ENCODE results near the gene ZNF385B. TPM values are rescaled to one million over a fixed set of nuclear protein-coding genes. Genes with fewer than 3 reads are reported as not detected.

ZNF385B gene
- total and polyA plus RNA-seq, 7 donors, result 0.35 to 5.6 (median 3.0) TPM; not detected in 1

DNA sequence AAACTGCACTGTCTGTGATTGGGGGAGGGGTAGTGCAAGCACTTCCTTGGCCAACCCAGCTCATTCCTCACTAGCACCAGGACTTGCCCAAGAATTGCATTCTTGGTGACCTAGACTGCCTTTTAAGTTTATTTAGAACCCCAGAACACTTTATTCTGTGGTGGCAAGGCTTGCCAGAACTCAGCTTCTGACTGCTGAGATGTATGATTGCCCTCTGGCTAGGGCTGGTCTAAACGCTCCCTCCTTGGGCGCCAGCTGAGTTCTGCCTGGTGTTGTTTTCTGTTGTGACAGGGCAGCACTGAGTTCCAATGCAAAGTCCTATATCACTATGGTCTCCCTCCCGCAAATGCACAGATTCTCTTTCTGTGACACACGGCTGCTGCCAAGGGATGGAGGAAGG lies 247.7 kb downstream of the ZNF385B start:
- no peaks in the 10 kb centered on the region for H3K9me3 ChIP-seq
- TF ChIP-seq EP300 (IDR thresholded peaks at IDR 0.05), result no peak
- TF ChIP-seq, protein P1, sequence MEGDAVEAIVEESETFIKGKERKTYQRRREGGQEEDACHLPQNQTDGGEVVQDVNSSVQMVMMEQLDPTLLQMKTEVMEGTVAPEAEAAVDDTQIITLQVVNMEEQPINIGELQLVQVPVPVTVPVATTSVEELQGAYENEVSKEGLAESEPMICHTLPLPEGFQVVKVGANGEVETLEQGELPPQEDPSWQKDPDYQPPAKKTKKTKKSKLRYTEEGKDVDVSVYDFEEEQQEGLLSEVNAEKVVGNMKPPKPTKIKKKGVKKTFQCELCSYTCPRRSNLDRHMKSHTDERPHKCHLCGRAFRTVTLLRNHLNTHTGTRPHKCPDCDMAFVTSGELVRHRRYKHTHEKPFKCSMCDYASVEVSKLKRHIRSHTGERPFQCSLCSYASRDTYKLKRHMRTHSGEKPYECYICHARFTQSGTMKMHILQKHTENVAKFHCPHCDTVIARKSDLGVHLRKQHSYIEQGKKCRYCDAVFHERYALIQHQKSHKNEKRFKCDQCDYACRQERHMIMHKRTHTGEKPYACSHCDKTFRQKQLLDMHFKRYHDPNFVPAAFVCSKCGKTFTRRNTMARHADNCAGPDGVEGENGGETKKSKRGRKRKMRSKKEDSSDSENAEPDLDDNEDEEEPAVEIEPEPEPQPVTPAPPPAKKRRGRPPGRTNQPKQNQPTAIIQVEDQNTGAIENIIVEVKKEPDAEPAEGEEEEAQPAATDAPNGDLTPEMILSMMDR (IDR thresholded peaks at IDR 0.05), result no peak
- TF ChIP-seq POLR2AphosphoS5 (IDR thresholded peaks at IDR 0.05), result no peak
- no peak for TF ChIP-seq POLR2A (IDR thresholded peaks at IDR 0.05)
- no peak for DNase-seq
- no peaks in the 10 kb centered on the region for H3K36me3 ChIP-seq
- intact Hi-C loops (cut with DNase I), result no loop called here
- no peak overlapping the region for H3K4me3 ChIP-seq
- H3K27me3 ChIP-seq, result no peaks in the 10 kb centered on the region
- H3K27ac ChIP-seq, result no peak overlapping the region
- peaks cover 0 to 34% (median 26%) of the 10 kb centered on the region in 4 donors for H3K4me1 ChIP-seq
- WGBS, 2 donors, result 86 to 96% methylated on average over 4 of the region's 4 CpGs

DNA sequence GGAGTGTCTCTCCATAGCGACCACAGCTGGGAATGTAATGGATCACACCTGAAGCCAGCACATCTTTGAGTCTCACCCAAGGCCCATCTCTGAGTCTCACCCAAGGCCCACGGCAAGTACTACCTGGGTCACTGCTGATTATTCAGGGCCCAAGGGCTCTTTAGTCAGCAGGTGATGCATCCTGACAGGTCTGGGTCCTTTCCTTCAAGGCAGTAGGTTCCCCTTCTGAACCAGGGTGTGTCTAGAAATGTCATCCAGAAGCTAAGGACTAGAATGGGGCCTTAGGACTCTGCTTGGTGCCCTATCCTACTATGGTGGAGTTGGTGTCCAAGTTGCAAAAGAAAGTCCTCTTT lies 248.1 kb downstream of the ZNF385B start:
- Histone ChIP-seq H3K9me3 (no peaks in the 10 kb centered on the region), H3K36me3 (no peaks in the 10 kb centered on the region), H3K27ac (peak overlapping the region in 1 of 4 donors; percentile 62), H3K4me3 (no peak overlapping the region), H3K27me3 (no peaks in the 10 kb centered on the region), H3K4me1 (peaks cover 0 to 34% (median 26%) of the 10 kb centered on the region in 4 donors)
- no peak for TF ChIP-seq EP300 (IDR thresholded peaks at IDR 0.05)
- no peak for TF ChIP-seq POLR2AphosphoS5 (IDR thresholded peaks at IDR 0.05)
- TF ChIP-seq, protein P1 (IDR thresholded peaks at IDR 0.05), result no peak
- no peak for TF ChIP-seq POLR2A (IDR thresholded peaks at IDR 0.05)
- intact Hi-C loops (cut with DNase I), result no loop called here
- DNase-seq, result no peak
- WGBS, 2 donors, result 93 to 96% methylated on average over 2 of the region's 2 CpGs

DNA sequence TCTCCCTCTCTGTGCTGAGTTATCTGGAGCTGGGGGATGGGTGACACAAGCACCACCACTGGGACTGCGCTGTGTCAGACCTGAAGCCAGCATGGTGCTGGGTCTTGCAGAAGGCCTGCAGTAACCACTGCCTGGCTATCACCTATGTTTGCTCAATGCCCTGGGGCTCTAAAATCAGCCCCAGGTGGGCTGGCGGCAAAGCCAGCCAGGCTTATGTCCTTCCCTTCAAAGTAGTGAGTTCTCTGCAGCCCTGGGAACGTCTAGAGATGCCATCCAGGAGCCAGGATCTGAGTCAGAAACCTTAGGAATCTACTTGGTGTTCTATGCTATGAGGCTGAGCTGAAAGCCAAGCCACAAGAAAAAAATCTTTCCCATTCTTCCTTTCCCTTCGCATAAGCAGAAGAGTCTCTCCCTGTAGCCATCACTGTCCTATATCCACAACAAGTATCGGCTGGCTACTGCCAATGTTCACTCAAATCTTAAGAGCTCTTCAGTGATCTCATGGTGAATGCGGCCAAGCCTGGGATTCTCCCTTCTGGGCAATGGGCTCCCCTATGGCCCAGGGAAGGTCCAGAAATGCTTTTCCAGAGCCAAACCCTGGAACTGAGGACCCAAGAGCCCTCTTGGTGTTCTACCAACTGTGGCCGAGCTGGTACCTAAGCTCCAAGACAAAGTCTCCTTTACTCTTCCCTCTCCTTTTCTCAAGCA lies 248.7 kb downstream of the ZNF385B start:
- no peak for DNase-seq
- peak overlapping the region in 1 of 4 donors; percentile 62 for H3K27ac ChIP-seq
- no peak for TF ChIP-seq POLR2A (IDR thresholded peaks at IDR 0.05)
- TF ChIP-seq, protein P1 (IDR thresholded peaks at IDR 0.05), result no peak
- no peak for TF ChIP-seq POLR2AphosphoS5 (IDR thresholded peaks at IDR 0.05)
- no peak for TF ChIP-seq EP300 (IDR thresholded peaks at IDR 0.05)
- WGBS, 2 donors, result 76 to 87% methylated on average over 7 of the region's 7 CpGs
- no peaks in the 10 kb centered on the region for H3K9me3 ChIP-seq
- H3K27me3 ChIP-seq, result no peaks in the 10 kb centered on the region
- H3K4me1 ChIP-seq, result peaks cover 0 to 34% (median 26%) of the 10 kb centered on the region in 4 donors
- H3K4me3 ChIP-seq, result no peak overlapping the region
- no peaks in the 10 kb centered on the region for H3K36me3 ChIP-seq
- intact Hi-C loops (cut with DNase I), result no loop called here

DNA sequence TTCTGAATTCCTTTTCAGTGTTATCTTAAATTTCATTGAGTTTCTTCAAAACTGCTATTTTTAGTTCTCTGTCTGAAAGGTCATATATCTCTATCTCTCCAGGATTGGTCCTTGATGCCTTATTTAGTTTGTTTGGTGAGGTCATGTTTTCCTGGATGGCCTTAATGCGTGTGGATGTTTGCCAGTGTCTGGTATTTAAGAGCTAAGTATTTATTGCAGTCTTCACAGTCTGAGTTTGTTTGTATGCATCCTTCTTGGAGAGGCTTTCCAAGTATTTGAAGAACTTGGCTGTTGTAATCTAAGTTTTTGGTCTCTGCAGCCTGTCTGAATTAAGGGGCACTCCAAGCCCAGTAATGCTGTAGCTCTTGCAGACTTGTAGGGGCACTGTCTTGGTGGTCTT lies 249.3 kb downstream of the ZNF385B start:
- H3K4me1 ChIP-seq, result peaks cover 0 to 34% (median 26%) of the 10 kb centered on the region in 4 donors
- no peaks in the 10 kb centered on the region for H3K9me3 ChIP-seq
- H3K4me3 ChIP-seq, result no peak overlapping the region
- WGBS, 2 donors, result 2 to 36% methylated on average over 1 of the region's 1 CpG
- H3K27ac ChIP-seq, result peak overlapping the region in 1 of 4 donors; percentile 62
- TF ChIP-seq POLR2AphosphoS5 (IDR thresholded peaks at IDR 0.05) (peak in 2 of 4 donors; percentile 19 to 36), POLR2A (IDR thresholded peaks at IDR 0.05) (no peak), EP300 (IDR thresholded peaks at IDR 0.05) (peak in 1 of 4 donors; percentile 16)
- TF ChIP-seq, protein P1 (IDR thresholded peaks at IDR 0.05), result no peak
- H3K27me3 ChIP-seq, result no peaks in the 10 kb centered on the region
- DNase-seq, result no peak
- intact Hi-C loops (cut with DNase I), result no loop called here
- H3K36me3 ChIP-seq, result no peaks in the 10 kb centered on the region
